HepG2 (cell line): ENCODE results near the gene ULK3. TPM values are rescaled to one million over a fixed set of nuclear protein-coding genes. Genes with fewer than 3 reads are reported as not detected.

Source experiments
- BHLHE40 ChIP-seq: IDR thresholded peaks from 2 replicates; pipeline ENCODE4 v1.6.1; 2011; ENCODE audit warnings: low read length, improper control_type of control experiment
- GLI4 ChIP-seq: sonication (generic); formaldehyde crosslinking; IDR thresholded peaks from 2 replicates; pipeline ENCODE4 v1.5.1; 2020; ENCODE audit warnings: missing genetic modification reagents, mild to moderate bottlenecking, moderate library complexity, borderline replicate concordance
- GLMP ChIP-seq: sonication (generic); formaldehyde crosslinking; IDR thresholded peaks from 2 replicates; pipeline ENCODE4 v1.9.0; 2021; ENCODE audit warnings: missing genetic modification reagents, mild to moderate bottlenecking, borderline replicate concordance
- KDM4B ChIP-seq: sonication (generic); formaldehyde crosslinking; IDR thresholded peaks from 2 replicates; pipeline ENCODE4 v1.4.0; 2020; ENCODE audit warnings: missing genetic modification reagents
- SKI ChIP-seq: fragments of 450-650 bp; IDR thresholded peaks from one replicate; pipeline ENCODE4 v1.6.1; 2018; ENCODE audit warnings: mild to moderate bottlenecking; ENCODE audit not compliant: partially characterized antibody
- SMC3 ChIP-seq: IDR thresholded peaks from 2 replicates; pipeline ENCODE4 v1.6.1; 2011; ENCODE audit warnings: low read length, improper control_type of control experiment
- TP53 ChIP-seq: sonication (generic); formaldehyde crosslinking; conservative IDR thresholded peaks from 2 replicates; pipeline ENCODE4 v1.4.0; 2020; ENCODE audit warnings: missing genetic modification reagents
- ZNF431 ChIP-seq: sonication (generic); formaldehyde crosslinking; IDR thresholded peaks from 2 replicates; pipeline ENCODE4 v1.9.0; 2022; ENCODE audit warnings: missing genetic modification reagents, low read depth, mild to moderate bottlenecking, borderline replicate concordance
- ZNF576 ChIP-seq: sonication (generic); formaldehyde crosslinking; IDR thresholded peaks from 2 replicates; pipeline ENCODE4 v1.4.0; 2020; ENCODE audit warnings: mild to moderate bottlenecking, missing genetic modification reagents
- polyA plus RNA-seq, 8 experiments: library from polyadenylated mRNA; depleted of rRNA in 3 of 8; stranded (reverse) in 7 of 8; unstranded in 1 of 8; fragments of >200 nt; fragmentation: Illumina TruSeq in 4 of 8; extraction: Trizol in 4 of 8; gene quantifications; 2 replicates each; pipeline versions ENCODE4 v1.2.1 to v1.2.3, GENCODE V29; 2011 to 2016; ENCODE audit warnings: low read depth in 4 of 8, missing spikeins in 1 of 8, mixed read lengths in 1 of 8; ENCODE audit not compliant: insufficient read depth in 1 of 8
- total RNA-seq, 5 experiments: library from RNA; depleted of rRNA; stranded (reverse); fragments of >200 nt; fragmentation: Illumina TruSeq; extraction: Trizol; gene quantifications; 2 replicates each; pipeline ENCODE4 v1.2.3, GENCODE V29; 2016; ENCODE audit warnings: low read depth in 1 of 5
- TF ChIP-seq, protein P1 (sequence below): sonication (generic); formaldehyde crosslinking; IDR thresholded peaks from 2 replicates; pipeline ENCODE4 v1.4.0; 2020; ENCODE audit warnings: missing genetic modification reagents
- TF ChIP-seq, protein P2 (sequence below): sonication (generic); formaldehyde crosslinking; IDR thresholded peaks from 2 replicates; pipeline ENCODE4 v1.4.0; 2020; ENCODE audit warnings: missing genetic modification reagents, mild to moderate bottlenecking, borderline replicate concordance
- TF ChIP-seq, protein P3 (sequence below), 2 experiments: sonication (generic) in 1 of 2; formaldehyde crosslinking in 1 of 2; IDR thresholded peaks; 2 replicates each; pipeline versions ENCODE4 v1.4.0 to v1.6.1; 2016 to 2020; ENCODE audit warnings: borderline replicate concordance in 1 of 2, low read depth in 1 of 2, mild to moderate bottlenecking in 1 of 2, missing genetic modification reagents in 1 of 2

ULK3 gene
- total and polyA plus RNA-seq, 2 of the 13 experiments (the other 11 are each of a cell fraction or from before 2014, with no cell fraction given) = 15.2 to 23.7 TPM

DNA sequence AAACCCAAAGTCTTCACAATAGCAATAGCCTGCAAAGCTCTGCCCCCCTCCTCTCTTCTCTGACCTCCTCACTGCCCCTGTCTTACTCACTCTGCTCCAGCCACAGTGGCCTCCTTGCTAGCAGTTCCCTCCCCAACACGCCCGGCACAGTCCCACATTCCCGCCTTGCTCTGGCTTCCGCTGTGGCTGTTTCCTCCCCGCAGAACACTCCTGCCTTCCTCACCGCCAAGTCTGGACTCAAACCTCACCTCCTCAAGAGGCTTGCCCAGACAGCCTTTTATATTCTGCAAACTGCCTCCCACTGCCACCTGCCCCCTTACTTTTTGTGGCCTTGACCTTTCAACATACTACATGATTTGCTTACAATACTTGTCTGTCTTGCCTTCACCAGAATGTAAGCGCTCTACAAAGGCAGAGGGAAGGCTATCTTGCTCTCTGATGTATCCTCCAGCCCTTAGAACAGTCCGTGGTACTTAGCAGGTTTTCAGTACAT is 46.5 kb upstream of the ULK3 start (continued):
- TF ChIP-seq SMC3 (no peak), SKI (no peak), GLI4 (no peak), TP53 (no peak), BHLHE40 (no peak), ZNF431 (CRISPR knock-in tag) (no peak), GLMP (CRISPR knock-in tag) (no peak), ZNF576 (CRISPR knock-in tag) (0 out of 2 replicates have a peak, but pooled peaks have one; percentile 49), KDM4B (CRISPR knock-in tag) (peak; percentile 2; the same call in 1 of the 2 replicates)
- TF ChIP-seq, protein P1, sequence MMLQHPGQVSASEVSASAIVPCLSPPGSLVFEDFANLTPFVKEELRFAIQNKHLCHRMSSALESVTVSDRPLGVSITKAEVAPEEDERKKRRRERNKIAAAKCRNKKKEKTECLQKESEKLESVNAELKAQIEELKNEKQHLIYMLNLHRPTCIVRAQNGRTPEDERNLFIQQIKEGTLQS (CRISPR knock-in tag) = no peak
- TF ChIP-seq, protein P2, sequence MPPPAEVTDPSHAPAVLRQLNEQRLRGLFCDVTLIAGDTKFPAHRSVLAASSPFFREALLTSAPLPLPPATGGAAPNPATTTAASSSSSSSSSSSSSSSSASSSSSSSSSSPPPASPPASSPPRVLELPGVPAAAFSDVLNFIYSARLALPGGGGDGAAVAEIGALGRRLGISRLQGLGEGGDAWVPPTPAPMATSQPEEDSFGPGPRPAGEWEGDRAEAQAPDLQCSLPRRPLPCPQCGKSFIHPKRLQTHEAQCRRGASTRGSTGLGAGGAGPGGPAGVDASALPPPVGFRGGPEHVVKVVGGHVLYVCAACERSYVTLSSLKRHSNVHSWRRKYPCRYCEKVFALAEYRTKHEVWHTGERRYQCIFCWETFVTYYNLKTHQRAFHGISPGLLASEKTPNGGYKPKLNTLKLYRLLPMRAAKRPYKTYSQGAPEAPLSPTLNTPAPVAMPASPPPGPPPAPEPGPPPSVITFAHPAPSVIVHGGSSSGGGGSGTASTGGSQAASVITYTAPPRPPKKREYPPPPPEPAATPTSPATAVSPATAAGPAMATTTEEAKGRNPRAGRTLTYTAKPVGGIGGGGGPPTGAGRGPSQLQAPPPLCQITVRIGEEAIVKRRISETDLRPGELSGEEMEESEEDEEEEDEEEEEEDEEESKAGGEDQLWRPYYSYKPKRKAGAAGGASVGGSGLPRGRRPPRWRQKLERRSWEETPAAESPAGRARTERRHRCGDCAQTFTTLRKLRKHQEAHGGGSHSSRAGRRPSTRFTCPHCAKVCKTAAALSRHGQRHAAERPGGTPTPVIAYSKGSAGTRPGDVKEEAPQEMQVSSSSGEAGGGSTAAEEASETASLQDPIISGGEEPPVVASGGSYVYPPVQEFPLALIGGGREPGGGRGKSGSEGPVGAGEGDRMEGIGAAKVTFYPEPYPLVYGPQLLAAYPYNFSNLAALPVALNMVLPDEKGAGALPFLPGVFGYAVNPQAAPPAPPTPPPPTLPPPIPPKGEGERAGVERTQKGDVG (CRISPR knock-in tag) = no peak
- TF ChIP-seq, protein P3, sequence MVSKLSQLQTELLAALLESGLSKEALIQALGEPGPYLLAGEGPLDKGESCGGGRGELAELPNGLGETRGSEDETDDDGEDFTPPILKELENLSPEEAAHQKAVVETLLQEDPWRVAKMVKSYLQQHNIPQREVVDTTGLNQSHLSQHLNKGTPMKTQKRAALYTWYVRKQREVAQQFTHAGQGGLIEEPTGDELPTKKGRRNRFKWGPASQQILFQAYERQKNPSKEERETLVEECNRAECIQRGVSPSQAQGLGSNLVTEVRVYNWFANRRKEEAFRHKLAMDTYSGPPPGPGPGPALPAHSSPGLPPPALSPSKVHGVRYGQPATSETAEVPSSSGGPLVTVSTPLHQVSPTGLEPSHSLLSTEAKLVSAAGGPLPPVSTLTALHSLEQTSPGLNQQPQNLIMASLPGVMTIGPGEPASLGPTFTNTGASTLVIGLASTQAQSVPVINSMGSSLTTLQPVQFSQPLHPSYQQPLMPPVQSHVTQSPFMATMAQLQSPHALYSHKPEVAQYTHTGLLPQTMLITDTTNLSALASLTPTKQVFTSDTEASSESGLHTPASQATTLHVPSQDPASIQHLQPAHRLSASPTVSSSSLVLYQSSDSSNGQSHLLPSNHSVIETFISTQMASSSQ (IDR thresholded peaks at IDR 0.05; ENCODE audit: low read depth) = no peak
- TF ChIP-seq, protein P3 (CRISPR knock-in tag; IDR thresholded peaks at IDR 0.05; ENCODE audit: borderline replicate concordance) = no peak
